Measurements from ENCODE around the gene TMEM72. TPM values are rescaled to one million over a fixed set of nuclear protein-coding genes. Genes with fewer than 3 reads are reported as not detected.

TMEM72 gene
- total RNA-seq, 1 donor from 2014 or later = not detected

DNA sequence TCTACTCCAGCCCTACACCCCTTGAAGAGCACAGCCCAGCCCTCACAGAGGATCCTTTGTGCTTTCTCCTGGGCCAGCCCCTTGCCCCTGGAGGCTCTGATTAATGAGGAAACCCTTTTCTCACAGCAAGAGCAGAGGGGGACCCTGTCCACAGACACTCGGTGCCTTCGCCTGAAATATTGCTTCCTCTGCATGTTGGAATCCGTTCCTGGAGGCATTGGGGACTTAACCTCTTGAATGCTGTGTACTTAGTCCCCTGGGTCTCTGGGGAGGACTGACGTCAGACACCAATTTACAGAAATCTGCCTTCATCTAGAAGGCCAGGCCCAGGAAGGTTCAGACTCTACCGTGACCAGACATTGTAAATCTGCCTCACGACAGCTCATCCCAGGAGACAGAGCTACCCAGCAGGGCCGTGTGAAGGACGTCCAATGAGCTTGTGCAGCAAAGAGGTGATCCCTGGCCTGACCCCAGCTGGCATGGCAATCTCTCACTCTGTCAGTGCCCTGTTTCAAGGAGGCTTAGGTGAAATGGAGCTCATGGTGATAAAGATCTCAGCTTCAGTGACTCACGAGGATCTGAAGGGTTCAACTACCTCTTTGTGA is 8.1 kb upstream of the TMEM72 start:
- H3K36me3 Mint-ChIP-seq = no peaks in the 10 kb centered on the region
- no peaks in the 10 kb centered on the region for H3K9me3 Mint-ChIP-seq
- no peak overlapping the region for H3K4me3 ChIP-seq
- no peaks in the 10 kb centered on the region for H3K9me3 ChIP-seq (ENCODE audit: low read depth)
- no peak overlapping the region for H3K27ac Mint-ChIP-seq
- DNase-seq (ENCODE audit: low spot score) = no peak
- H3K4me2 ChIP-seq = no peak overlapping the region
- H3K27me3 Mint-ChIP-seq (ENCODE audit: insufficient read depth, low read depth) = peaks cover 8% of the 10 kb centered on the region
- H3K27ac ChIP-seq = no peak overlapping the region
- H3F3A ChIP-seq (ENCODE audit: low read depth) = peaks cover 17% of the 10 kb centered on the region
- no peaks in the 10 kb centered on the region for H4K20me1 ChIP-seq (ENCODE audit: low read depth)
- no peak overlapping the region for H3K4me3 Mint-ChIP-seq
- TF ChIP-seq EZH2phosphoT487 (IDR thresholded peaks at IDR 0.05) (no peak), EZH2 (IDR thresholded peaks at IDR 0.05) (no peak)
- TF ChIP-seq, protein P1, sequence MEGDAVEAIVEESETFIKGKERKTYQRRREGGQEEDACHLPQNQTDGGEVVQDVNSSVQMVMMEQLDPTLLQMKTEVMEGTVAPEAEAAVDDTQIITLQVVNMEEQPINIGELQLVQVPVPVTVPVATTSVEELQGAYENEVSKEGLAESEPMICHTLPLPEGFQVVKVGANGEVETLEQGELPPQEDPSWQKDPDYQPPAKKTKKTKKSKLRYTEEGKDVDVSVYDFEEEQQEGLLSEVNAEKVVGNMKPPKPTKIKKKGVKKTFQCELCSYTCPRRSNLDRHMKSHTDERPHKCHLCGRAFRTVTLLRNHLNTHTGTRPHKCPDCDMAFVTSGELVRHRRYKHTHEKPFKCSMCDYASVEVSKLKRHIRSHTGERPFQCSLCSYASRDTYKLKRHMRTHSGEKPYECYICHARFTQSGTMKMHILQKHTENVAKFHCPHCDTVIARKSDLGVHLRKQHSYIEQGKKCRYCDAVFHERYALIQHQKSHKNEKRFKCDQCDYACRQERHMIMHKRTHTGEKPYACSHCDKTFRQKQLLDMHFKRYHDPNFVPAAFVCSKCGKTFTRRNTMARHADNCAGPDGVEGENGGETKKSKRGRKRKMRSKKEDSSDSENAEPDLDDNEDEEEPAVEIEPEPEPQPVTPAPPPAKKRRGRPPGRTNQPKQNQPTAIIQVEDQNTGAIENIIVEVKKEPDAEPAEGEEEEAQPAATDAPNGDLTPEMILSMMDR (IDR thresholded peaks at IDR 0.05) = no peak
- peak overlapping the region; percentile 76 for H2AFZ ChIP-seq (replicated peaks)
- no peak overlapping the region for H3K9ac ChIP-seq
- peaks cover 37% of the 10 kb centered on the region for H3K4me1 Mint-ChIP-seq
- no peaks in the 10 kb centered on the region for H3K27me3 ChIP-seq
- H3K79me2 ChIP-seq (ENCODE audit: low read depth) = no peaks in the 10 kb centered on the region
- no peaks in the 10 kb centered on the region for H3K36me3 ChIP-seq
- H3K4me1 ChIP-seq = peaks cover 41% of the 10 kb centered on the region

DNA sequence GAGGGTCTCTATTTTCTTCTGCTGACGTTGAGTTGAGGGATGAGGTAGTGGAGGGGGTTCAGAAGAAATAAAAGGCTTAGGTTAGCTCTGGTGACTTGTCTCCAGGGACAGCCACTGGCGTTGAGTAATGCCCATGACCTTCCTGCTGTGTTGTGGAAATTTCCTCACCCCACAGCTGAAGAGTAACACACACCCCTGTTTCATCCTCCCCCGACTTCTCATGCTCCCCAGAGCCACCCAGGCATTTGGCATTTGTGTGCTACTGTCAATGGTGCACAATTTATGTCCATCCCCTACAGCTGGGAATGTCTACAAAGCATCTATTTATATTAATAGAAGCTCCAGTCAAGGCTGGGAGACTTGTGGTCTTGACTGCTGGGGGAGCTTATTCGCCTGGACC is 4.7 kb upstream of the TMEM72 start:
- no peaks in the 10 kb centered on the region for H3K27me3 ChIP-seq
- H3K4me1 Mint-ChIP-seq = peaks cover 51% of the 10 kb centered on the region

DNA sequence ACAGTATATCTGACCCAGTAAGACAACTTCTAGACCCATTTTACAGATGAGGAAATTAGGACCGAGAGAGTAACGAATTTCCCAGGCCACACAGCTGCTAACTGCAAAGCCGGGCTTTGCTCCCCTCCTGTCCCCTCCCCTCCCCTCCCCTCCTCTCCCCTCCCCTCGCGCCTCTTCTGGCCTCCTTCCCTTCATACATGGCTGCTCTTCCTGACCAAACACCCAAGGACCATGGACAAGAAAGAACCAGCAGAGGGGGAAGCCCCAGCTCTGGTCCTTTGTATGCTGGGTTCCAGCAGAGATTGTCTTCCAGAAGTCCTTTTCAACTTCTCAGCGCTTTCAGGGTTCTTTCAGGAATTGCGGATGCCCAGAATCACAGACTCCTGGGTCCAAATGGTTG is 3.6 kb upstream of the TMEM72 start:
- no peaks in the 10 kb centered on the region for H3K79me2 ChIP-seq (ENCODE audit: low read depth)
- H3K9me3 ChIP-seq (ENCODE audit: low read depth) = no peaks in the 10 kb centered on the region
- Mint-ChIP-seq H3K9me3 (no peaks in the 10 kb centered on the region), H3K27me3 (ENCODE audit: insufficient read depth, low read depth) (peaks cover 7% of the 10 kb centered on the region), H3K36me3 (no peaks in the 10 kb centered on the region), H3K4me1 (peaks cover 44% of the 10 kb centered on the region), H3K27ac (peak overlapping the region; percentile 80), H3K4me3 (no peak overlapping the region)
- TF ChIP-seq, protein P1 (IDR thresholded peaks at IDR 0.05) = no peak
- TF ChIP-seq EZH2phosphoT487 (IDR thresholded peaks at IDR 0.05) (no peak), EZH2 (IDR thresholded peaks at IDR 0.05) (no peak)
- H3K27me3 ChIP-seq = no peaks in the 10 kb centered on the region
- H2AFZ ChIP-seq (replicated peaks) = peak overlapping the region; percentile 67
- H3K36me3 ChIP-seq = no peaks in the 10 kb centered on the region
- no peak overlapping the region for H3K27ac ChIP-seq
- H3K9ac ChIP-seq = no peak overlapping the region
- no peaks in the 10 kb centered on the region for H4K20me1 ChIP-seq (ENCODE audit: low read depth)
- no peak for DNase-seq (ENCODE audit: low spot score)
- H3K4me2 ChIP-seq = peak overlapping the region; percentile 61
- H3F3A ChIP-seq (ENCODE audit: low read depth) = no peaks in the 10 kb centered on the region
- H3K4me3 ChIP-seq = no peak overlapping the region
- peaks cover 34% of the 10 kb centered on the region for H3K4me1 ChIP-seq

More for the DNA sequence above, 4.7 kb upstream of the TMEM72 start:
- no peak overlapping the region for H2AFZ ChIP-seq (replicated peaks)
- no peak overlapping the region for H3K4me2 ChIP-seq
- no peak overlapping the region for H3K9ac ChIP-seq
- Mint-ChIP-seq H3K36me3 (no peaks in the 10 kb centered on the region), H3K9me3 (no peaks in the 10 kb centered on the region), H3K27me3 (ENCODE audit: insufficient read depth, low read depth) (peaks cover 8% of the 10 kb centered on the region), H3K27ac (no peak overlapping the region), H3K4me3 (no peak overlapping the region)
- H4K20me1 ChIP-seq (ENCODE audit: low read depth) = no peaks in the 10 kb centered on the region
- no peaks in the 10 kb centered on the region for H3F3A ChIP-seq (ENCODE audit: low read depth)
- DNase-seq (ENCODE audit: low spot score) = no peak
- TF ChIP-seq, protein P1 (IDR thresholded peaks at IDR 0.05) = no peak
- TF ChIP-seq EZH2 (IDR thresholded peaks at IDR 0.05) = no peak
- TF ChIP-seq EZH2phosphoT487 (IDR thresholded peaks at IDR 0.05) = no peak
- H3K79me2 ChIP-seq (ENCODE audit: low read depth) = no peaks in the 10 kb centered on the region
- no peak overlapping the region for H3K27ac ChIP-seq
- no peaks in the 10 kb centered on the region for H3K36me3 ChIP-seq
- peaks cover 36% of the 10 kb centered on the region for H3K4me1 ChIP-seq
- no peak overlapping the region for H3K4me3 ChIP-seq
- H3K9me3 ChIP-seq (ENCODE audit: low read depth) = no peaks in the 10 kb centered on the region
